SKM-1 (cell line): Measurements from ENCODE around the gene FBXW5.

ENCODE experiments used
- DNase-seq: peaks from one replicate; lab custom pipeline; 2025; ENCODE audit not compliant: unreplicated experiment; lab: John Stamatoyannopoulos, UW

FBXW5 gene

GRCh38 chr9:136913701-136914438 lies 30.7 kb downstream of the FBXW5 start:
- DNase-seq, result no peak

- DNase-seq, result no peak
These were observed 33.7 kb downstream of the FBXW5 start for GRCh38 chr9:136910901-136911245.

DNA sequence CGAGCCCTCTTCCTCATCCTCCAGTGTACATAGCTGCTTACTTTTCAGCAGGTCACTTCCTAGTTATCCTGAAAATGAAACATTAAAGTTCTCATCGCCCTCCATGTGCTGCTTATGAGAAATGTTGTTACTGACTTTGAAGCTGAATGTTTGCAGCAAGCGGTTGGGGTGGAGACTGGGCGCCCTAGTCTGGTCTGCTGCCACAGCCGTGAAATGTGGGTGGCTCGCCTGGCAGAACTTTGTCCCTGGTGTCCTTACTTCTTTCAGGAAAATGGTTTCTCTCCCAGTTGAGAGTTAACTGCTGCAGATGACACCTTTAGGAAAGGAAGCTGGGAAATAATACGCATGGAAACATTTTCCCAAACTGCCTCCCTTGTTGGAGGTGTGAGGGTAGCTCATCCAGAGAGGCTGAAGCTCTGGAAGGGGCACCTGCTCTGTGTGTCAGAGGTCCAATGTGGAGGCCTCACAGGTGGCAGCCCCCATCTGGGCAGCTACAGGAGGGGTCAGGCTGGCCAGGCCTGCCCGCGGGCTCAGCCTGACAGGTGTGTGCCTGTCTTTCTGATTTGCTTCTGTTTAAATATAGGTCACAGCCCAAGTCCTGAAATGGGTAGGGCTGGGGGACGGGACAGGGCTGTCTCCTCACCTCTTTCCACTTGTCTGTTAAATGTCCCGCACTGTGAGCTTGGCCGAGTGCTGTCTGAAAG lies 34.2 kb downstream of the FBXW5 start:
- DNase-seq, result no peak

- DNase-seq, result no peak
These were observed 37.3 kb downstream of the FBXW5 start for GRCh38 chr9:136907011-136907914.

- no peak for DNase-seq
These were observed 38.3 kb downstream of the FBXW5 start for GRCh38 chr9:136906266-136906665.

GRCh38 chr9:136903041-136903554 lies 41.4 kb downstream of the FBXW5 start:
- no peak for DNase-seq

- no peak for DNase-seq
These were observed 42.2 kb downstream of the FBXW5 start for GRCh38 chr9:136902259-136902821.

DNA sequence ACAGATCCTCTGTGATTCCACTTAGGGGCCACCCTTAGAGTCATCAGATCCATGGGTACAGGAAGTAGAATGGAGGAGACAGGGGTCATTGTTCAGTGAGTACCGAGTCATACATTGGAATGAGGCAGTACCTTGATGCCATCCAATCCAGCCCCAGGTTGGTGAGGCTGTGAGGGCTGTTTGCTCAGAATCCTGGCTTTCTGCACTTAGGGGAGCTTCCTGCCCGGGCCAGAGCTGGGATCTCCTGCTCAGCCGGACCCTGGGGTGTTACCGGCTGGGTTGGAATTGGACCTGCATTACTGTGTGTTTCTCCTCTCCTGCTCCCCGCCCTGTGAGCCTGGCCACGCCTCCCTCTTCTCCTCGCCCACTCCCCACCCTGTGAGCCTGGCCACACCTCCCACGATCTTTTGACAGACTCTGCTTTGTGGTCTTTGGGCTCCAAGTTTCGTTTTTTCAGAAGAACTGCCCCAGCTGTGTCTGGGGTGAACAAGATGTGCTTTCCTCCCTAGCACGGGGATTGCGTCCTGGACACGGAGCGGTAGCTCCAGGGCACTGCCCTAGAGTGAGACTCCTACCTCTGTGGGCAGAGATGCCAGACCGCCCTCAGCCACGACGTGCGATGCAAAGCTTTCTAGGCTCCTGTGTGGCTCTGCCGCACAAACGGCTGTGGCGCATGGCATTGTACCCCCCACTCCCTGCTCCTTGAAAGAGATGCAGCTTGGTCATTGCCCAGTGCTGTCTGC lies 42.9 kb downstream of the FBXW5 start:
- DNase-seq, result no peak

DNA sequence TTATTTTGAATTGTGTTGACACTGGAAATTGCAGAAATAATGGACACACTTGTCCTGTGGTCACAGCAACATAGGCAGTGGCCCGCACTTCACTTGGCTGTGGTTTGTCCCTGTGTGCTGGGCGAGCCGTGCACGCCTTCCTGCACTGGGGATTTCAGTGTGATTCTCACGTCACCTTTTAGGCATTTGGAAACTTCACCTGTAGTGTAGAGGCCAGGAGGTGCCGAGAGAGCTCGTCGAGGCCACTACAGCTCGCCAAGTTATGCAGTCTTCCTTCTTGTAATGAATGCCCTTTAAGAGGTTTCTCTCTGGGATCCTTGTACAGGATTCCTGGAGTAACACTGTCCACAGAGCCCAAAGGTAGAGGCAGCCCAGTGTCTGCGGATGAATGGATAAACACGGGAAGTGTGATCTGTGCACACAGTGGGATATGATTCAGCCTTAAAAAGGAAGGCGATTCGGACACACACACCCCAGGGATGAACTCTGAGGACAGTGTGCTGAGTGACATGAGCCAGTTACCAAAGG lies 43.5 kb downstream of the FBXW5 start:
- no peak for DNase-seq

GRCh38 chr9:136900556-136900955 lies 44.0 kb downstream of the FBXW5 start:
- no peak for DNase-seq

GRCh38 chr9:136899196-136899595 lies 45.3 kb downstream of the FBXW5 start:
- DNase-seq, result no peak

- no peak for DNase-seq
These were observed 45.9 kb downstream of the FBXW5 start for GRCh38 chr9:136898483-136899100.

DNA sequence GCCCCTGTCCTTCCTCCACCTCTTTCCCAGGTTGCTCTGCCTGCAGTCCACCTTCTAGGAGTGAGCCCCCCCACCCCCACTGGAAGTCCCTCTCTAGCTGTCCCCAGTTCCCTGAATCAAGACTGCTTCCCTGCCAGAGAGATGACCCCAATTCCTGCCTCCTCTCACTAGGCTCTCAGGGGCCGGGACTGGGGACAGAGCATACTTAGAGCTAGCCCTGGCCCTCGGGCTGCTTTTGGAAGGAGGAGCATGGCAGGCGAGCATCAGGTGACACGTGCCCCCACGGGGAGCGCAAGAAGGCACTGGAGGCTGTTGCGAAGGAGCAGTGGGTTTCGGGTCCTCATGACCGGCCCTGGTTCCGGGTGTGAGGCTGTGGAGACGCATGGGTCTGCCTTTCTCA lies 48.5 kb downstream of the FBXW5 start:
- DNase-seq, result no peak

GRCh38 chr9:136890661-136891060 lies 53.9 kb downstream of the FBXW5 start:
- DNase-seq, result no peak
